CD4-positive, alpha-beta T cell (primary cell): ENCODE data around the gene MFSD12. TPM values are rescaled to one million over a fixed set of nuclear protein-coding genes. Genes with fewer than 3 reads are reported as not detected.
"Not testable (repeated sequence)": the region's sequence is repeated elsewhere in the genome, so short reads cannot be mapped to it uniquely, and the experiment has no call there.

Experiments used
- ATAC-seq: fragments of 200-7000 bp; cut with Tn5 transposase; one replicate; pipeline ENCODE4 v1.10.0; 2022; ENCODE audit warnings: mild to moderate bottlenecking; ENCODE audit not compliant: poor library complexity
- CTCF ChIA-PET: fragments of 350-600 bp; sonication (Branson Sonifier 250); formaldehyde crosslinking; loops from one replicate; lab custom pipeline; 2021; ENCODE audit warnings: antibody characterized with exemption, inconsistent platforms; lab: Charles Lee
- POLR2A ChIA-PET: fragments of 350-600 bp; sonication (Branson Sonifier 250); formaldehyde crosslinking; loops from one replicate; lab custom pipeline; 2021; ENCODE audit warnings: antibody characterized with exemption, inconsistent platforms; lab: Charles Lee
- DNase-seq, 14 experiments: peaks; one replicate each; pipeline ENCODE4 v3.0.0-alpha.2; 2013 to 2020; ENCODE audit warnings: mixed read lengths in 2 of 14
- H3K27ac ChIP-seq, 2 donors: one replicate each; pipeline versions ENCODE4 v1.5.1 to v1.7.0; 2013; ENCODE audit warnings: low read length in 2 of 2, low read depth in 1 of 2, mild to moderate bottlenecking in 1 of 2
- H3K27me3 ChIP-seq, 2 experiments: 1 replicate in 1 of 2; 2 replicates in 1 of 2; pipeline versions ENCODE4 v1.6.1 to v1.7.0; 2013; ENCODE audit warnings: low read length in 2 of 2, control low read depth in 1 of 2, mild to moderate bottlenecking in 1 of 2, moderate library complexity in 1 of 2; ENCODE audit not compliant: insufficient read depth in 2 of 2, control insufficient read depth in 1 of 2
- H3K36me3 ChIP-seq: one replicate; pipeline ENCODE4 v1.6.1; 2013; ENCODE audit warnings: low read length, control low read depth; ENCODE audit not compliant: insufficient read depth
- H3K4me1 ChIP-seq: one replicate; pipeline ENCODE4 v1.6.1; 2013; ENCODE audit warnings: low read length, control low read depth; ENCODE audit not compliant: insufficient read depth
- H3K4me3 ChIP-seq: one replicate; pipeline ENCODE4 v1.5.1; 2013; ENCODE audit warnings: mild to moderate bottlenecking, low read length, moderate library complexity
- H3K9me3 ChIP-seq, 2 experiments: 1 replicate in 1 of 2; 2 replicates in 1 of 2; pipeline versions ENCODE4 v1.6.1 to v1.7.0; 2013; ENCODE audit warnings: low read length in 2 of 2, mild to moderate bottlenecking in 2 of 2, control low read depth in 1 of 2, moderate library complexity in 1 of 2; ENCODE audit not compliant: control insufficient read depth in 1 of 2, insufficient read depth in 1 of 2
- H3K27ac Mint-ChIP-seq: one replicate; pipeline ENCODE4 v1.8.0; 2020; ENCODE audit warnings: mixed read lengths
- H3K27me3 Mint-ChIP-seq: one replicate; pipeline ENCODE4 v1.8.0; 2021; ENCODE audit warnings: mixed read lengths
- H3K36me3 Mint-ChIP-seq: one replicate; pipeline ENCODE4 v1.8.0; 2021; ENCODE audit warnings: low read depth, mixed read lengths
- H3K4me1 Mint-ChIP-seq: one replicate; pipeline ENCODE4 v1.8.0; 2021; ENCODE audit warnings: low read depth, mixed read lengths
- H3K4me3 Mint-ChIP-seq: one replicate; pipeline ENCODE4 v1.8.0; 2020; ENCODE audit warnings: mild to moderate bottlenecking, mixed read lengths
- H3K9me3 Mint-ChIP-seq: one replicate; pipeline ENCODE4 v1.8.0; 2020; ENCODE audit warnings: mixed read lengths
- intact Hi-C, 2 experiments: fragments of 100-400 bp; cut with DNase I in 1 of 2; cut with micrococcal nuclease in 1 of 2; formaldehyde crosslinking; loops; one replicate each; pipeline versions ENCODE4 v1.15.1 to v1.9.0; 2023 to 2025; cut with DNase I, micrococcal nuclease
- total RNA-seq, 174 experiments: library from RNA in 2 of 174; stranded (reverse) in 2 of 174; gene quantifications; one replicate each; pipeline ENCODE4 v1.2.3 and lab custom pipeline; 2021 to 2026
- TF ChIP-seq, protein P1 (sequence below): fragments of 200-600 bp; IDR thresholded peaks from one replicate; pipeline ENCODE4 v1.8.0; 2022; ENCODE audit warnings: antibody characterized with exemption, mild to moderate bottlenecking

The MFSD12 gene
- total RNA-seq, 2 experiments from 2014 or later = 62.5 to 65.0 TPM

DNA sequence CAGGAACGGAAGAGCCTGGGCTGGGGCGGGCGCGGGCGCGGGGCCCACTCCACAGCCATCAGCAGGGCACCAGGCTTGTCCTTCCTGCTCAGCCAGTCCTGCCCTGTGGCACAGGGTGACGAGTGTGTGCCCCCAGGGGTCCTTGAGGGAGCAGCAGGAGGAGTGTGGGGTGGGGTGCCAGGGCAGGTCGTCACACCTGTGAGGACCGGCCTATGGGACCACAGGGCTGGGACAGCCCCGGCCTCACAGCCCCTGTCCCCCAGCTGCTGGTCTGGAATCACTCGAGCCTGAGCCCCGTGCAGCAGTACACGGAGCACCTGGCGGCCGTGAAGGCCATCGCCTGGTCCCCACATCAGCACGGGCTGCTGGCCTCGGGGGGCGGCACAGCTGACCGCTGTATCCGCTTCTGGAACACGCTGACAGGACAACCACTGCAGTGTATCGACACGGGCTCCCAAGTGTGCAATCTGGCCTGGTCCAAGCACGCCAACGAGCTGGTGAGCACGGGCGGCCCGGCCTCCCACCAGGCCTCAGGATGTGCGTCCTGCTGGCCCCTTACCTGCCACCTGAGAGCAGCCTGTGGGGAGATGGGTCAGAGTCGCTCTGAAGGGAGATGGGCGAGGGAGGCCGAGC lies 25.1 kb downstream of the MFSD12 start:
- POLR2A ChIA-PET = no interaction called here
- no peak overlapping the region for H3K4me3 Mint-ChIP-seq
- intact Hi-C loops = no loop called here
- H3K27ac Mint-ChIP-seq = no peak overlapping the region
- no peaks in the 10 kb centered on the region for H3K27me3 Mint-ChIP-seq
- Histone ChIP-seq H3K27me3 (no peaks in the 10 kb centered on the region), H3K4me1 (no peaks in the 10 kb centered on the region), H3K4me3 (no peak overlapping the region), H3K36me3 (peaks cover 64% of the 10 kb centered on the region), H3K27ac (no peak overlapping the region), H3K9me3 (no peaks in the 10 kb centered on the region)
- TF ChIP-seq, protein P1, sequence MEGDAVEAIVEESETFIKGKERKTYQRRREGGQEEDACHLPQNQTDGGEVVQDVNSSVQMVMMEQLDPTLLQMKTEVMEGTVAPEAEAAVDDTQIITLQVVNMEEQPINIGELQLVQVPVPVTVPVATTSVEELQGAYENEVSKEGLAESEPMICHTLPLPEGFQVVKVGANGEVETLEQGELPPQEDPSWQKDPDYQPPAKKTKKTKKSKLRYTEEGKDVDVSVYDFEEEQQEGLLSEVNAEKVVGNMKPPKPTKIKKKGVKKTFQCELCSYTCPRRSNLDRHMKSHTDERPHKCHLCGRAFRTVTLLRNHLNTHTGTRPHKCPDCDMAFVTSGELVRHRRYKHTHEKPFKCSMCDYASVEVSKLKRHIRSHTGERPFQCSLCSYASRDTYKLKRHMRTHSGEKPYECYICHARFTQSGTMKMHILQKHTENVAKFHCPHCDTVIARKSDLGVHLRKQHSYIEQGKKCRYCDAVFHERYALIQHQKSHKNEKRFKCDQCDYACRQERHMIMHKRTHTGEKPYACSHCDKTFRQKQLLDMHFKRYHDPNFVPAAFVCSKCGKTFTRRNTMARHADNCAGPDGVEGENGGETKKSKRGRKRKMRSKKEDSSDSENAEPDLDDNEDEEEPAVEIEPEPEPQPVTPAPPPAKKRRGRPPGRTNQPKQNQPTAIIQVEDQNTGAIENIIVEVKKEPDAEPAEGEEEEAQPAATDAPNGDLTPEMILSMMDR = no peak
- CTCF ChIA-PET = no interaction called here
- ATAC-seq (no peak), DNase-seq (no peak)
- no peaks in the 10 kb centered on the region for H3K9me3 Mint-ChIP-seq
- no peaks in the 10 kb centered on the region for H3K4me1 Mint-ChIP-seq
- peaks cover 34% of the 10 kb centered on the region for H3K36me3 Mint-ChIP-seq

DNA sequence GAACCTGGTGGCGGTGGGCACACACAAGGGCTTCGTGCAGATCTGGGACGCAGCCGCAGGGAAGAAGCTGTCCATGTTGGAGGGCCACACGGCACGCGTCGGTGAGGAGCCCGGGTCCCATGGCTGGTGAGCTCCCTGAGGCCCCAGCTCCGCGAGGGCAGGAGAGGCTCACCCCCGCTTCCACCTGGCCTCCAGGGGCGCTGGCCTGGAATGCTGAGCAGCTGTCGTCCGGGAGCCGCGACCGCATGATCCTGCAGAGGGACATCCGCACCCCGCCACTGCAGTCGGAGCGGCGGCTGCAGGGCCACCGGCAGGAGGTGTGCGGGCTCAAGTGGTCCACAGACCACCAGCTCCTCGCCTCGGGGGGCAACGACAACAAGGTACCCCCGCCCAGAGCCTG lies 25.7 kb downstream of the MFSD12 start:
- no peaks in the 10 kb centered on the region for H3K9me3 ChIP-seq
- no peak overlapping the region for H3K4me3 ChIP-seq
- H3K9me3 Mint-ChIP-seq = no peaks in the 10 kb centered on the region
- ChIA-PET POLR2A (no interaction called here), CTCF (no interaction called here)
- H3K27me3 Mint-ChIP-seq = no peaks in the 10 kb centered on the region
- ATAC-seq (no peak), DNase-seq (no peak)
- peaks cover 37% of the 10 kb centered on the region for H3K36me3 Mint-ChIP-seq
- no peak overlapping the region for H3K27ac ChIP-seq
- no peaks in the 10 kb centered on the region for H3K4me1 ChIP-seq
- H3K4me3 Mint-ChIP-seq = no peak overlapping the region
- no peaks in the 10 kb centered on the region for H3K27me3 ChIP-seq
- intact Hi-C loops = no loop called here
- no peaks in the 10 kb centered on the region for H3K4me1 Mint-ChIP-seq
- TF ChIP-seq, protein P1 = no peak
- peaks cover 69% of the 10 kb centered on the region for H3K36me3 ChIP-seq
- H3K27ac Mint-ChIP-seq = no peak overlapping the region

DNA sequence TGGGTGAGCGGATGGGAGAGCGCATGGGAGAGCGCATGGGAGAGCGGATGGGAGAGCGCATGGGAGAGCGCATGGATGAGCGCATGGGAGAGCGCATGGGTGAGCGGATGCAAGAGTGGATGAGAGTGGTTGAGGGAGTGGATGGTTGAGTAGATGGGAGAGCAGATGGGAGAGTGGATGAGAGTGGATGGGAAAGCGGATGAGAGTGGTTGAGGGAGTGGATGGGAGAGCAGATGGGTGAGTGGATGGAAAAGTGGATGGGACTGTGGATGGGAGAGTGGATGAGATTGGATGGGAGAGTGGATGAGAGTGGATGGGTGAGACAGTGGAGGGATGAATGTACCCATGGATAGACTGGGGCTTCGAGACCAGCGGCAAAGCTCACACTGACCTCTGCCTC lies 27.0 kb downstream of the MFSD12 start:
- Mint-ChIP-seq H3K4me3 (no peak overlapping the region), H3K4me1 (no peaks in the 10 kb centered on the region), H3K27me3 (no peaks in the 10 kb centered on the region), H3K27ac (no peak overlapping the region), H3K36me3 (peaks cover 32% of the 10 kb centered on the region), H3K9me3 (no peaks in the 10 kb centered on the region)
- ChIA-PET POLR2A (no interaction called here), CTCF (no interaction called here)
- TF ChIP-seq, protein P1 = no peak
- DNase-seq (no peak), ATAC-seq (no peak)
- Histone ChIP-seq H3K36me3 (peaks cover 78% of the 10 kb centered on the region), H3K9me3 (no peaks in the 10 kb centered on the region), H3K27ac (no peak overlapping the region), H3K4me1 (no peaks in the 10 kb centered on the region), H3K27me3 (no peaks in the 10 kb centered on the region), H3K4me3 (no peak overlapping the region)
- intact Hi-C loops = no loop called here

DNA sequence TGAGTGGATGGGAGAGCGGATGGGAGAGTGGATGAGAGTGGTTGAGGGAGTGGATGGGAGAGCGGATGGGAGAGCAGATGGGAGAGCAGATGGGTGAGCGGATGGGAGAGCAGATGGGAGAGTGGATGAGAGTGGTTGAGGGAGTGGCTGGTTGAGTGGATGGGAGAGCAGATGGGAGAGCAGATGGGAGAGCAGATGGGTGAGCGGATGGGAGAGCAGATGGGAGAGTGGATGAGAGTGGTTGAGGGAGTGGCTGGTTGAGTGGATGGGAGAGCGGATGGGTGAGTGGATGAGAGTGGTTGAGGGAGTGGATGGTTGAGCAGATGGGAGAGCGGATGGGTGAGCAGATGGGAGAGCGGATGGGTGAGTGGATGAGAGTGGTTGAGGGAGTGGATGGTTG lies 28.1 kb downstream of the MFSD12 start:
- intact Hi-C loops, H3K4me1 ChIP-seq, DNase-seq, H3K9me3 ChIP-seq, H3K27ac Mint-ChIP-seq, H3K4me1 Mint-ChIP-seq, POLR2A ChIA-PET, H3K27me3 Mint-ChIP-seq, H3K27ac ChIP-seq, CTCF ChIA-PET, ATAC-seq, H3K4me3 ChIP-seq, H3K4me3 Mint-ChIP-seq, H3K27me3 ChIP-seq, H3K9me3 Mint-ChIP-seq: not testable (repeated sequence)
- H3K36me3 Mint-ChIP-seq = peaks cover 28% of the 10 kb centered on the region
- H3K36me3 ChIP-seq = peaks cover 76% of the 10 kb centered on the region
